Measurements from ENCODE around the gene TCL1A. TPM values are rescaled to one million over a fixed set of nuclear protein-coding genes. Genes with fewer than 3 reads are reported as not detected.

Gene TCL1A
- total and polyA plus RNA-seq, 2 donors (not counting 3 experiments of a cell fraction or from before 2014, with no cell fraction given), result not detected

- DNase-seq (ENCODE audit: low read depth, low spot score), result no peak
- BruUV-seq (replicated peaks), result no TSS peak
- no peaks in the 10 kb centered on the region for H3K9me1 ChIP-seq (replicated peaks; ENCODE audit: control insufficient read depth, extremely low read depth, insufficient read depth, low read length)
- dilution Hi-C loops (cut with MboI; ENCODE audit: extremely low pct_ligation_motif_present, low sequenced_read_pairs), result no loop called here
- no peak for TF ChIP-seq MAX (IDR thresholded peaks at IDR 0.05; ENCODE audit: insufficient read depth, insufficient read length)
- no peak for TF ChIP-seq FOS (IDR thresholded peaks at IDR 0.05; ENCODE audit: borderline replicate concordance, insufficient read depth, low read length)
- TF ChIP-seq CTCF (IDR thresholded peaks at IDR 0.05; ENCODE audit: extremely low read depth in 1 of 2, insufficient read depth in 1 of 2, low read depth in 1 of 2, low read length in 2 of 2), result no peak
- TF ChIP-seq MYC (IDR thresholded peaks at IDR 0.05; ENCODE audit: low read depth, low read length), result no peak
- no peak for TF ChIP-seq GATA2 (IDR thresholded peaks at IDR 0.05; ENCODE audit: insufficient read depth, insufficient read length, low read depth, low read length)
- TF ChIP-seq EZH2 (IDR thresholded peaks at IDR 0.05; ENCODE audit: borderline replicate concordance, low read depth, low read length, severe bottlenecking), result no peak
- no peak for TF ChIP-seq POLR2AphosphoS5 (IDR thresholded peaks at IDR 0.05; ENCODE audit: insufficient read depth, low read depth, low read length)
- POLR2A ChIA-PET, result no interaction called here
- no peak within 1 kb of the TSS for H3K9ac ChIP-seq (replicated peaks; ENCODE audit: extremely low read depth, insufficient read depth, low read length)
- no peak within 1 kb of the TSS for H3K4me3 ChIP-seq (replicated peaks in 1 of 3; ENCODE audit: insufficient read depth in 1 of 3, low read depth in 1 of 3, low read length in 3 of 3)
- H3K79me2 ChIP-seq (ENCODE audit: control insufficient read depth, insufficient read depth, low read length), result no peaks in the 10 kb centered on the region
- no peak within 1 kb of the TSS for H3K27ac ChIP-seq (ENCODE audit: insufficient read depth, low read depth, low read length)
- no peak within 1 kb of the TSS for H3K4me2 ChIP-seq (ENCODE audit: insufficient read depth, low read length)
- no peaks in the 10 kb centered on the region for H3K36me3 ChIP-seq (ENCODE audit: control insufficient read depth in 2 of 2, extremely low read depth in 1 of 2, insufficient read depth in 2 of 2, low read length in 2 of 2)
- no peaks in the 10 kb centered on the region for H3K27me3 ChIP-seq (ENCODE audit: control insufficient read depth in 2 of 2, insufficient read depth in 2 of 2, low read length in 2 of 2)
- no peak for FAIRE-seq
- intact Hi-C loops (cut with micrococcal nuclease), result no loop called here
- no peaks in the 10 kb centered on the region for H4K20me1 ChIP-seq (replicated peaks; ENCODE audit: control insufficient read depth, extremely low read depth, insufficient read depth, low read length)
- no peaks in the 10 kb centered on the region for H3K9me3 ChIP-seq (replicated peaks; ENCODE audit: control insufficient read depth, insufficient read depth, low read length)
- H2AFZ ChIP-seq (ENCODE audit: low read depth, low read length), result no peak within 1 kb of the TSS
- no peaks in the 10 kb centered on the region for H3K4me1 ChIP-seq (ENCODE audit: control insufficient read depth, extremely low read depth, insufficient read depth, low read length)
- CTCF ChIA-PET, result interaction anchor here (1.4 kb wide), 1 partner anchor 17 kb away, joined by 3 read pairs; no protein-coding TSS in a partner anchor
These were observed 27.7 kb downstream of the TCL1A start, which contains the start of gene TCL1B for GRCh38 chr14:95685978-95686922. TCL1B (plus strand) TSS chr14:95686426; CDS start chr14:95686468, 42 bp downstream.

Data from endothelial cell of umbilical vein (primary cell).